Activated naive CD4-positive, alpha-beta T cell treated with anti-CD3 and anti-CD28 coated beads, Interleukin-2, amount 50 U/mL, for 16 hours (primary cell): ENCODE data around the gene CTDNEP1.
A peak's percentile ranks its signal among the peaks of the same experiment; 100 is the strongest.

Source experiments
- DNase-seq: peaks from one replicate; pipeline ENCODE4 v3.0.0-alpha.2; 2020

Gene CTDNEP1

GRCh38 chr17:7279448-7279847 lies 27.9 kb upstream of the CTDNEP1 start:
- DNase-seq, result no peak

DNA sequence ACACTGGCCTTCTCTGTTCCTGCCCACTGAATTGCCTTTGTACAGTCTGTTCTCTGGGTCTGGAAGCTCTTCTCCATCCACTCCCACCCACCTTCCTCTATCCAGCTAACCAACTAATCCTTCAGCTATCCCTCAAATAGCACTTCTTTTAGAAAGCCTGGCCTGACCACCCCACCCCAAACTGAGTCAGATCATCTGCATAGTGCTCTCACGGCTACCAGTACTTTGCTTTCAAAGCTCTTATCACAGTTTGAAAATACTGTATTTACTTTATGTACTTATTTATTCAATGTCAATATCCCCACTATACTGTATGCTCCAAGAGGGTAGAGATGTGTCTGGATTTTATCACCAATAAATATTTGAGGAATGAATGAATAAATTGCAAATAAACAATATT lies 15.2 kb upstream of the CTDNEP1 start:
- no peak for DNase-seq

DNA sequence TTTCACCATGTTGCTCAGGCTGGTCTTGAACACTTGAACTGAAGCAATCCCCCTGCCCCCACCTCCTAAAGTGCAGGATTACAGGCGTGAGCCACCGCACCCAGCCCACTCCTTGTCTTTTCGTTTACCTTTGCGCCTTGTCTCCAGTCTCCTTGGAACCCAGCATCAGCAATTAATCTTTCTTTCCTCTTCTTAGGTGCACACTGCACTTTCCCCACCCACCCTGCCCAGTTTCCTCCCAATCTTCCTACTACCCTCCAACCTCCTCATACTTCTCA lies 12.2 kb upstream of the CTDNEP1 start:
- no peak for DNase-seq

DNA sequence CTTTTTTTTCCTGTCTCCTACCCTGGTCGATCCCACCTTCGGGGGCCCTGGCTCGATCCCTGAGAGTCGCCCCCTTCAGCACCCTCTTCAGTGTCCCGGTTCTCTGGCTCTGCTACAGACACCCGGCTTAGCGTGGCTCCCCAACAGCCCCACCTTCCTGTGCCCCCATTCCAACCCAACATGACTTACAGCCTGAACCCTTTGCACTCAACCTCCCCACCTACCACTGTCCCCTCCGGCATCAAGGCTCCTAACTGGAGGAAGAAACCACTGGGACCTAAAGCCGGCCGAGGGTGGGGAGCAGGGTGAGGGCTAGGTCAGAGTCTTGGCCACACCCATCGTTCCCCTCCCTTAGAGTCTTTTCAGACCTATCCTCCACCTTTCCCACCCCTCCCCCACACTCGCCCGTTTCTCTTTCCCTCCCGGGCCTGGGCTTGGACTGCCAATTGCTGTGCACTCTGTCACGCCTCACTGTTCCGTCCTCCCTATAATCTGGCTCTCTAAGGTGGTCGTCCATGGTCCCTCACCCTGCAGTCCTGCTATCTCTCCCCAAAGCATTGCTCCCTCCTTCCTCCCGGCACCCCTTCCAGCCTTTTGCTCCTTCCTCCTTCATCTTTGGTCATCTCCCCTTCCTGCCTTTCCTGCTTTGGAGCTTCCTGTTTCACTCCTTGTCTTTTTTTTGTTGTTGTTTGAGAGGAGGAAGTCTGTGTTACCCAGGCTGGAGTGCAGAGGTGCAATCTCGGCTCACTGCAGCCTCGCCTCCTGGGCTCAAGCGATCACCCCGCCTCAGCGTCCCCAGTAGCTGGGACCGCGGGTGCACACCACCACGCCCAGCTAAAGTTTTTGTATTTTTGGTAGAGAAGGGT lies 11.6 kb upstream of the CTDNEP1 start:
- DNase-seq, result no peak

- no peak for DNase-seq
Observed at GRCh38 chr17:7262192-7262934, 10.8 kb upstream of the CTDNEP1 start, which contains the start of gene CLDN7. CLDN7 (minus strand) TSS chr17:7262478; CDS start chr17:7262043, 435 bp downstream.

DNA sequence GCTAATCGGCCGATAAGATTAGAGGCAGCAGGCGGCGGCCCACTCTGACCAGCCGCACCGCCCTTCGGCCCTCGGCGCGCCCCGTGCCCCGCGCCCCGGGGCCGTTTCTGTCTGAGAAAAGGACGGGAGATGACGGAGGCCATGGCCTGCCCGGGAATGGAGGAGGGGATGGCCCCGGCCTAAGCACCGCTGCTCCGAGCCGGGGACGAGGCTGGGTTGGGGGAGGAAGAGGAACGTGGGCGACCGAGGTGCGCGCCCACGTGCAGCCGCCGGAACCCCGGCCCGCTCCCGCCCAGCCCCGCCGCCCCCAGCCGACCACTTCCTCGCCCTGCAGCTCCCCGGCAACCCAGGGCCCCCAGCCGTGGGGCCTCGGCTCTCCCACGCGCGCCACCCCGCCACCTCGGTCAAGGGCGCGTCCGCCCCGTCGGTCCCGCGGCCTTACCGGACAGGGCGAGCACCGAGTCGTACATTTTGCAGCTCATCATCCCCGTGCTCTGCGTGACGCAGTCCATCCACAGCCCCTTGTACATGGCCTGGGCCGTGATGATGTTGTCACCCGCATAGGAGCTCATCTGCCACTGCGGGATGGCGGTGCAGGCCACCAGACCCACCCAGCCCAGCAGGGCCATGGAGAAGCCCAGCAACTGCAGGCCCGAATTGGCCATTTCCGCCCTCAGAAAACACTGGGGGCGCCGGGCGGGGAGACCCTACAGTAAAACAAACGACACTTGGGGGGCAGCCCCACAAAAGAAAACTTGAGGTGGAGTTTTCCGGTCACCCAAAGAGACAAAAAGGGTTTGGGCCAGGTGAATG lies 10.1 kb upstream of the CTDNEP1 start:
- DNase-seq, result peak; percentile 33

DNA sequence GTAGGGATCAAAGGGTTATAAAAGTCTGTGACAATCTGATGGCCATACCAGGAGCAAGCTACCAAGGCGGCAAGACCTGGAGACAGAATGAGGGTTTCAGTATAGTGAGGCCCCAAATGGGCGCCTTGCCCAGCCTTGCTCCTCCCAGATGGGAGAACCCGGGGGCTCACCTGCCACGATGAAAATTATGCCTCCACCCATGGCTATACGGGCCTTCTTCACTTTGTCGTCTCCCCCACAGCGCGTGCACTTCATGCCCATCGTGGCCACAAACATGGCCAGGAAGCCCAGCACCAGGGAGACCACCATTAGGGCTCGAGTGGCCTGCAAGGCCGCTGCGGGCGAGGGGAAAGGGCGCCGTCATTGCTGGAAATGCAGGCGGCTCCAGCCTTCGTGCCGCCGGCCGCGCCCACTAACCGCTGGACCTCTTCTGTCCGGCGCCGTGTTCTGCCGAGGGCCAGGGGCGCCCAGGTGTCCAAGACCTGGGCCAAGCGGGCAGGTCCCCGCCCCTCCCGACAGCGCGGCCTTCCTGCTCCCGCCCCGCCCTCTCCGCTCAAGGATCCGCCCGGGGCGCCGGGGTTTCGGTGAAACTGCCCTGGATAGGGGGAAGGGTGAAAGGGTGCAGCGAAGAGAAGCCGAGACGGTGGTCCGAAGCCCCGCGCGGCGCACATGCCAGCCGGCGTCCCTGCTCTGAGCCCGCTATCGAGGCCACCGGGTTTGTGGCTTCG lies 9.3 kb upstream of the CTDNEP1 start:
- DNase-seq, result no peak

DNA sequence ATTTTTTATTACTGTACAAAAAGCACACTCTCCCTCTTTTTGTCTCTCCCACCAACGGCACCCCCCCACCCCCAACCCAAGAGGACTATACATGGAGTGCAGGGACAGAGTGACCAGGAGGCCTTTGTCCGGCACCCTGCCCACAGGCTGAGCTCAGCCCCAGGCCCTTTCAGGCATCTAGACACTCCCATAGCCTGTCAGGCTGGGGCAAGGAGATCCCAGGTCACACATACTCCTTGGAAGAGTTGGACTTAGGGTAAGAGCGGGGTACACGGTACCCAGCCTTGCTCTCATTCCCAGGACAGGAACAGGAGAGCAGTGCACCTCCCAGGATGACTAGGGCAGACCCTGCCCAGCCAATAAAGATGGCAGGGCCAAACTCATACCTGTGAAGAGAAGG lies 8.6 kb upstream of the CTDNEP1 start:
- DNase-seq, result no peak

- no peak for DNase-seq
Observed at GRCh38 chr17:7259555-7259889, 8.0 kb upstream of the CTDNEP1 start.

DNA sequence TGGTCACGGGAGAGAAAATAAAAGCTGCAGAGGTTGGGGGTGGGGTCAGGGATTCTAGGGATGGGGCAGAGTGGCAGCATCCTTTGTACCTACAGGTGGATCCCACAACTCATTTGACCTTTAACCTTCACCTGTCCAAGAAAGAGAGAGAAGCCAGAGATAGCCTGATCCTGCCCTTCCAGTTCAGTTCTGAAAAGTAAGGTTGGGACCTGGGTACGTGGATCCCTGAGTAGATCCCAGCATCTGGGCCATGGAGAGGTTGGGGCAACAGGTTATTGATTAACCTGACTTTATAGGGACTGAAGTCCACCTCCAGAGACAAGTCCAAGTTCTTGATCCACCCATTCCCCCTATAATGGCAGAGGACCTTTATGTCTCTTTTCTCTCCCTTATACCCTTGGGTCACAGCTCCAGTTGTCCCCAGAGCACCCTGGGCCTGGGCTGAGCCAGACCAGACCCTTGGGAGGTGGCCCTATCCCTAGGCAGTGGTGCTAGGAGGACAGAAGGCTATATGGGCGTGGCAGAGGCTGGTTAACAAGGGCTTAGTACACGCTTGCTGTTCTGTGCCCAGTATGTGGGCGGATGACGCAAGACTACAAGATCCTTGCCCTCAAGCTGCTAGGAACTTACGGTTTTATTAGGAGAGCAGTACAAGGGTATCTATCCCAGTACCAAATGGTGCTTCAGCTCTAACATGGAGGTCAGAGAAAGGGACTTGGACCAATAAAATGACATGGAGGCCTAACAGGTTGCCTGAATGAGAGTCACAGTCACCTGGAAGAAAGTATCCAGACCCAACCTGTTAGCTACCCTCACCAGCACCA lies 7.4 kb upstream of the CTDNEP1 start:
- no peak for DNase-seq

DNA sequence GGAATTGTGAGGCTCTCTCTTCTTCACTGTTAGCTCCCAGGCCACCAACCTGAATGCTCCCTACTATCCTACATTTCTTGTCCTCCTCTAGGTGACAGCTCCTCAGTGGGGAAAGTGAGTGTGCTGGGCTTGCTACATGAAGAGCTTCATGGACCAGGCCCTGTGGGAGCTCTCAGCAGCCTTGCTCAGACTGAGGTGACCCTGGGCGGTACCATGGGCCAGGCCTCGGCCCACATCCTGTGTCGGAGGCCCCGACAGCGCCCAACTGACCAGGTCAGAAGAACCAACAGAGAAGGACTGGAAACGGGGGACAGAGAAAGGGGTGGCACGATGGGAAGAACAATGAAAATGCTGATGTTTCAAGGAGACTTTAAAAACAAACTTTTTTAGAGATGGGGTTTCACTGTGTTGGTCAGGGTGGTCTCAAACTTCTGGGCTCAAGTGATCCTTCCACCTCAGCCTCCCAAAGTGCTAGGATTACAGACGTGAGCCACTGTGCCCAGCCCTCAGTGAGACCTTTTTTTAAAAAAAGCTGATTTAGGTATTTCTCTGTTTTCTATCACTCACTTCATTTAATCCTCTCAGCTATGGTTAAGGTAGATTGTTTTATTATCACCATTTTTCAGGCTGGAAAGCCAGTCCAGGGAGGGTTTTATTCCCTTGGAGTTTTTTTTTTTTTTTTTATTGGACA lies 5.4 kb upstream of the CTDNEP1 start:
- no peak for DNase-seq

DNA sequence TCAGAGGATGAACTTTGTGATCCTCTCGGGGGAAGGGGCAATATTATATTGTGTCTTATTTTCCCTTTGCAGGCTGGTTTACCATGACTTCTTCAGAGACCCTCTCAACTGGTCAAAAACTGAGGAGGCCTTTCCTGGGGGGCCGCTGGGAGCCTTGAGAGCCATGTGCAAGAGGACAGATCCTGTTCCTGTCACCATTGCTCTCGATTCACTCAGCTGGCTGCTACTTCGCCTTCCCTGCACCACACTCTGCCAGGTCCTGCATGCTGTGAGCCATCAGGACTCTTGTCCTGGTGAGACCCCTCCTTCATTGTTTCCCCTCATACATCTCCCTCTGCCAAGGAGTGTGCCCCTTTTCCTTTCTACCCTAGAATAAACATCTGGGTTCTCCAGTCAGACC lies 3.0 kb upstream of the CTDNEP1 start:
- no peak for DNase-seq

DNA sequence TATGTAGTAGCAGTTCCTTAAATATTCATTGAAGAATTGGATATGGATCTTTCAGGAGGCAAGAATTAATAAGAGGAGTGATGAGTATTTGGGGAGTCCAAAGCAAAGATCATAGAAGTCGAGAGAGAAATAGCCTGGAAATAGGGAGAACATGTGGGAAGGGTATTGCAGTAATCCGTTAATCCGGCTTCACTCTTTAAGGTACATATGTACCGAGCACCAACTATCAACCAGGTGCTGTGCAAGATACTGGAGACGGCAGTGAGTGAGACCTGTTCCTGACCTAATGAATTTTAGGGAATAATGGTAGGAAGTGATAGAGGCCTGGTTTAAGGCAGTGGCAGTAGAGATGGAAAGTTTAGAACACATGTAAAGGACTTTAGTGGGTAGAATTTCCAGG lies 1.5 kb upstream of the CTDNEP1 start:
- DNase-seq, result no peak

GRCh38 chr17:7252176-7253043 lies 876 bp upstream of the CTDNEP1 start, which contains the start of gene ELP5:
ELP5 (plus strand) TSS chr17:7252215; CDS start chr17:7252551, 336 bp downstream.
- peak; percentile 84 for DNase-seq

DNA sequence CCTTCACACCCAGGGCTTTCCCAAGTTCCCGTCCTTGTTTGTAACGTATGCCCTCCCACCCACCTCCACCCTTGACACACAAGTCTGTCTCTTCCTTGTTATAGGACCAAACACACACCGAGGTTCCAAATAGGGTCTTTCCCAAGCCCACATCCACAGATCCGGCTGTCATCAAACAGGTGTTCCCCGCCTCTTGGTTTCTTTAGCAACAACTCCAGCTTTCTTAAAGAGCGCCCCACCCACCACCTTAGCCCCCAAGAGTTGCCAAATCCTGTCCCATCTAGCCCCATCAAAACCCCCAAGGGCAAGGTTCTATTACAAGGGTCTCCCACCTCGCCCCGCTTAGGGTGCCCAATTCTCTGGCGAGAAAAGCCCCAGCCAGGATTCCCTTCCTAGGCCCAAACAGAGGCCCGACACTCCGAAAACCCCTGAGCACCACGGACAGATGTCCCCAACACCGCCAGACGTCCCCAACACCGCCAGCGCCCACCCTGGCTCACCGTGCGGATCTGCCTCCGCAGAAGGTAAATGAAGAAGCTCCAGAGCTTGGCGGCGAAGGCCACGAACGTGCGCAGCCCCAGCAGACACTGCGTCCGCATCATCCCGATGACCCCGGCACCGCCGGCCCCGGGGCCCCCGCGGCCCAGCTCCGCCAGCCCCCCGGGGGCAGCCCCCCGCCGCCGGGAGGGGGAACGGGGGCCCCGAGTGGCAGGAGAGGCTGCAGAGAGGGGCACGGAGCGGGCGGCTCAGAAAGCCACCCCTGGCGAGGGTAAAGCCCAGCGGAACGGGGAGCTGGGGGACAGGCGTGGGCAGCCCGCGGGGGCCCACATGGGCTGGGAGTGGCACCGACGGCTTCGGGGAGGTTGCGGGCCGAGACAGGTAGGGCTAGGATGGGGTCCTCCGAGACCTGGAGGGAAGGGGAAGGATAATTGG lies 573 bp downstream of the CTDNEP1 start:
- DNase-seq, result no peak

DNA sequence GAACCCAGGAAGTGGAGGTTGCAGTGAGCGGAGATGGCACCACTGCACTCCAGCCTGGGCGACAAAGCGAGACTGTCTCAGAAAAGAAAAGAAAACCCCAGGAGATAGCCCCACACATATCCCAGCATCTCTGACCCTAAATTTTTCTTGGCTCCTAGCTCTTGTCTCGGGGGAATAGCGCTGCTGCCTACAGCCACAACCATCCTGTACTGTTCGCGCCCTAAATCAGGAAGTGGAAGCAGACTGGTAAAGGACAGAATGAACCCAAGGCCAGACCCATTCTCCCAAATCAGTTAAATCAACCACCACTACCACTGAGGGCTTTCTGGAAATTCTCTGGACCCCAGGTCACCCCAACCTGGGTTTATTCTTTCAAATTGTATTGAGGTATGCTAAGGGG lies 1.7 kb downstream of the CTDNEP1 start:
- no peak for DNase-seq

DNA sequence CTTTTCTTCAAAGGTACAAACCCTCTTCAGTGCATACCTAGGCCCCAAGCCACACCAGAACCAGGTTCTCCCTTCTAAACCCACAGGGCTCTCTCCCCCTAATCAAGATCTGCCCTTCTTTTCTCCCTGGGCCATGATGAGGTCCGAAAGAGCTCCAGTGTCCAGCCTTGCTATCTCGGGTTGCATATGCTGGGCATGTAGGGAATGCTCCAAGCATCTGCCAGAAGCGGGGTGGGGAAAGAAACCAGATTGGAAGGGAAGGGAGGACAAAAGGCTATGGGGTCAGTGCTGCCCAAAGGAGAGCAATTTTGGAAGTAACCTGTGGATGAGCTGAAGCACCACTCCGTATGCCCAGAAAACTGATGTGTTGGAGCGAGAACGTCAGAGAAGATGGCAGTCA lies 2.3 kb downstream of the CTDNEP1 start:
- DNase-seq, result no peak

DNA sequence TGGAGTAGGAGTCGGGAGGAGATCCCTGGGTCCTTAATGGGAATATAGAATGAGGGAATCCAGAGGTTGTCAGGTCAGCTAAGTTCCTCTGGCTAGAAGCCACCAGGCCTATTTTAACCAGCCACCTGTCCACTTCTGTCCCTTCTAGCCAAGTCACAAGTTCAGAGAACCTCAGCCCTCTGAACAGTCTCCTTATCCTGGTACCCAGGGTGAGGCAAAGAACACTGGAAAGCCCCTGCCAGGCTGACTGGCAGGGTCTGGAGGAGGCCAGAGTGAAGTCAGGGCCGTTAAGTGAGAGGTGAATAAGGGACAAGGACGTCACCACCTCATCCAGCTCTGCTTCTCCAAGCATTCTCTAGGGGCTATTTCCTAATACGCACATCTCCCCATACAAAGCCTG lies 2.7 kb downstream of the CTDNEP1 start:
- no peak for DNase-seq

DNA sequence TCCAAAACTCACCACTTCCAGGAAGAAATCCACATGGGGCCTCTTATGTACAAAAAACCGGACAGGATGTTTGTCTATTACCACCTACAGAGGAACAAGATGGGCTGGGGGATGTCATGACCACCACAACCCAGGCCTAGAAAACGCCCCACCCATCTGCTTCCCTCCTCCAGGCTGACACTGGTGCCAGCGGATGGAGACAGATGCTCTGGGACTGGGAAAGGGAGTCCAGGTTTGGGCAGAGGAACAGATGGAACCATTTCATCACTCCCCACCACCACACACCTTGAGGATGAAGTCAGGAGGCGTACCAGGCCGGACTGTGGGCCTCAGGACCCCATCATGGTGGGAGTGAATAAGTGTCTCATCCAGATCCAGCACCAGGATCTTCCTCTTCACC lies 4.8 kb downstream of the CTDNEP1 start:
- DNase-seq, result no peak
